ENCODE measurements around the gene RNF180. TPM values are rescaled to one million over a fixed set of nuclear protein-coding genes. Genes with fewer than 3 reads are reported as not detected.

Gene RNF180
- total and polyA plus RNA-seq, 2 of the 13 experiments (the other 11 are each of a cell fraction or from before 2014, with no cell fraction given) = 0.20 TPM; not detected in 1

- no peak overlapping the region for H3K27ac ChIP-seq (ENCODE audit: extremely low read length, insufficient read depth, low read length)
- H3K36me3 ChIP-seq (replicated peaks in 1 of 2; ENCODE audit: control insufficient read depth in 1 of 2, insufficient read depth in 2 of 2, low read length in 2 of 2) = no peaks in the 10 kb centered on the region
- no peak overlapping the region for H3K4me2 ChIP-seq (ENCODE audit: low read depth, low read length)
- H3K9me3 ChIP-seq (ENCODE audit: low read length) = no peaks in the 10 kb centered on the region
- ChIA-PET POLR2A (no interaction called here), CTCF (ENCODE audit: low intra/inter-chr PET ratio, low total read pairs) (no interaction called here)
- TF ChIP-seq AHR (CRISPR knock-in tag; IDR thresholded peaks at IDR 0.05) (no peak), ZKSCAN8 (CRISPR knock-in tag; IDR thresholded peaks at IDR 0.05; ENCODE audit: borderline replicate concordance) (no peak), MAZ (IDR thresholded peaks at IDR 0.05; ENCODE audit: borderline replicate concordance, low read depth, low read length) (no peak), MAZ (CRISPR knock-in tag; IDR thresholded peaks at IDR 0.05; ENCODE audit: low read depth) (no peak), MAF1 (CRISPR knock-in tag; IDR thresholded peaks at IDR 0.05; ENCODE audit: borderline replicate concordance) (no peak), IKZF1 (IDR thresholded peaks at IDR 0.05) (no peak), HNRNPL (IDR thresholded peaks at IDR 0.05; ENCODE audit: low read depth, low read length) (no peak), PAWR (CRISPR knock-in tag; IDR thresholded peaks at IDR 0.05; ENCODE audit: borderline replicate concordance) (no peak), THAP11 (CRISPR knock-in tag; IDR thresholded peaks at IDR 0.05) (no peak), SKI (IDR thresholded peaks at IDR 0.05; ENCODE audit: partially characterized antibody) (no peak), ZNF224 (CRISPR knock-in tag; IDR thresholded peaks at IDR 0.05) (no peak), KMT2B (CRISPR knock-in tag; IDR thresholded peaks at IDR 0.05) (no peak), ZBTB7B (CRISPR knock-in tag; IDR thresholded peaks at IDR 0.05) (no peak), ZNF512 (CRISPR knock-in tag; IDR thresholded peaks at IDR 0.05) (no peak), SMAD9 (CRISPR knock-in tag; IDR thresholded peaks at IDR 0.05) (no peak), FLYWCH1 (CRISPR knock-in tag; IDR thresholded peaks at IDR 0.05) (no peak), RELA (CRISPR knock-in tag; IDR thresholded peaks at IDR 0.05) (no peak), POGK (CRISPR knock-in tag; conservative IDR thresholded peaks at IDR 0.05) (no peak)
- TF ChIP-seq, protein P1, sequence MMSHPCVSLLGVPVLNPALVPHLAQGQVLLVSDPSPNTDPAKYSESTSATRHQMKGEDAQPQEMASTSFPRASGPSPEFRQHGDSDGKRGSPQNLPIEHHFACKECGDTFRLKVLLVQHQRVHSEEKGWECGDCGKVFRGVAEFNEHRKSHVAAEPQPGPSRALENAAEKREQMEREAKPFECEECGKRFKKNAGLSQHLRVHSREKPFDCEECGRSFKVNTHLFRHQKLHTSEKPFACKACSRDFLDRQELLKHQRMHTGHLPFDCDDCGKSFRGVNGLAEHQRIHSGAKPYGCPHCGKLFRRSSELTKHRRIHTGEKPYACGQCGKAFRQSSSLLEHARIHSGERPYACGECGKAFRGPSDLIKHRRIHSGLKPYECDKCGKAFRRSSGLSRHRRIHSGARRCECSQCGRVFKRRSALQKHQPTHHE (CRISPR knock-in tag; IDR thresholded peaks at IDR 0.05; ENCODE audit: borderline replicate concordance) = no peak
- TF ChIP-seq, protein P2, sequence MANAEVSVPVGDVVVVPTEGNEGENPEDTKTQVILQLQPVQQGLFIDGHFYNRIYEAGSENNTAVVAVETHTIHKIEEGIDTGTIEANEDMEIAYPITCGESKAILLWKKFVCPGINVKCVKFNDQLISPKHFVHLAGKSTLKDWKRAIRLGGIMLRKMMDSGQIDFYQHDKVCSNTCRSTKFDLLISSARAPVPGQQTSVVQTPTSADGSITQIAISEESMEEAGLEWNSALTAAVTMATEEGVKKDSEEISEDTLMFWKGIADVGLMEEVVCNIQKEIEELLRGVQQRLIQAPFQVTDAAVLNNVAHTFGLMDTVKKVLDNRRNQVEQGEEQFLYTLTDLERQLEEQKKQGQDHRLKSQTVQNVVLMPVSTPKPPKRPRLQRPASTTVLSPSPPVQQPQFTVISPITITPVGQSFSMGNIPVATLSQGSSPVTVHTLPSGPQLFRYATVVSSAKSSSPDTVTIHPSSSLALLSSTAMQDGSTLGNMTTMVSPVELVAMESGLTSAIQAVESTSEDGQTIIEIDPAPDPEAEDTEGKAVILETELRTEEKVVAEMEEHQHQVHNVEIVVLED (CRISPR knock-in tag; IDR thresholded peaks at IDR 0.05; ENCODE audit: borderline replicate concordance) = no peak
- H2AFZ ChIP-seq (ENCODE audit: low read length) = no peak overlapping the region
- H3K79me2 ChIP-seq (ENCODE audit: insufficient read depth, low read length) = no peaks in the 10 kb centered on the region
- BruUV-seq (replicated peaks) = no TSS peak
- H3K27me3 ChIP-seq (ENCODE audit: control insufficient read depth in 1 of 2, insufficient read depth in 2 of 2, low read length in 2 of 2) = no peaks in the 10 kb centered on the region
- DNase-seq (ENCODE audit: low spot score) = no peak
- ATAC-seq = no peak
- H3K4me1 ChIP-seq (ENCODE audit: insufficient read depth, low read length) = no peaks in the 10 kb centered on the region
- no peaks in the 10 kb centered on the region for H4K20me1 ChIP-seq (ENCODE audit: insufficient read depth, low read length)
- in situ Hi-C loops (cut with HindIII; ENCODE audit: extremely low pct_ligation_motif_present, low pct_unique_long_range_greater_than_20kb) = no loop called here
- intact Hi-C loops (cut with micrococcal nuclease; ENCODE audit: unreplicated experiment) = no loop called here
- no peak overlapping the region for H3K9ac ChIP-seq (ENCODE audit: insufficient read depth, low read depth, low read length)
- H3K4me3 ChIP-seq (replicated peaks in 1 of 3; ENCODE audit: insufficient read depth in 1 of 3, low read depth in 2 of 3, low read length in 3 of 3) = no peak overlapping the region
- no peak for FAIRE-seq
Measured at GRCh38 chr5:64301566-64301965, 135.9 kb downstream of the RNF180 start.

Measured in HepG2 (cell line).